ENCODE measurements around the gene CALHM2.

- TF ChIP-seq EZH2 (IDR thresholded peaks at IDR 0.05; ENCODE audit: borderline replicate concordance) (no peak), CTCF (IDR thresholded peaks at IDR 0.05; ENCODE audit: poor library complexity) (no peak)
Measured at GRCh38 chr10:103492655-103493261, 40.6 kb upstream of the CALHM2 start.
